Lower leg skin (tissue), 4 donors: ENCODE measurements around the gene CDX1. TPM values are rescaled to one million over a fixed set of nuclear protein-coding genes. Genes with fewer than 3 reads are reported as not detected.

ENCODE experiments used
- DNase-seq, 2 donors: peaks; one replicate each; pipeline ENCODE4 v3.0.0-alpha.2; 2019; ENCODE audit warnings: low spot score in 2 of 2
- H3K4me3 ChIP-seq: fragments of 200-600 bp; sonication (generic); 2 replicates; pipeline ENCODE4 v1.5.1; 2017; ENCODE audit warnings: mild to moderate bottlenecking, low read depth; ENCODE audit not compliant: poor library complexity, severe bottlenecking
- POLR2A ChIP-seq, 2 donors: fragments of 450-650 bp; IDR thresholded peaks; one replicate each; pipeline ENCODE4 v1.6.1; 2016 to 2017; ENCODE audit warnings: antibody characterized with exemption in 2 of 2, mild to moderate bottlenecking in 1 of 2, moderate library complexity in 1 of 2
- WGBS, 2 donors: methylation state at CpG; one replicate each; pipeline ENCODE4 v1.1.5; 2018; 5-methylcytosine and 5-hydroxymethylcytosine counted together
- intact Hi-C: fragments of 100-400 bp; cut with DNase I; formaldehyde crosslinking; loops from one replicate; pipeline ENCODE4 v1.15.0; 2023; ENCODE audit warnings: low total_unique reads
- total RNA-seq, 4 donors: library from RNA; depleted of rRNA; stranded (reverse); fragments of >200 nt; gene quantifications; one replicate each; pipeline ENCODE4 v1.1.0, GENCODE V29; 2016
- TF ChIP-seq, protein P1 (sequence below), 3 donors: fragments of 450-650 bp; IDR thresholded peaks; one replicate each; pipeline ENCODE4 v1.5.1; 2016; ENCODE audit warnings: antibody characterized with exemption in 3 of 3, mild to moderate bottlenecking in 3 of 3, moderate library complexity in 2 of 3

The CDX1 gene
- total RNA-seq, 4 donors from 2014 or later: not detected

DNA sequence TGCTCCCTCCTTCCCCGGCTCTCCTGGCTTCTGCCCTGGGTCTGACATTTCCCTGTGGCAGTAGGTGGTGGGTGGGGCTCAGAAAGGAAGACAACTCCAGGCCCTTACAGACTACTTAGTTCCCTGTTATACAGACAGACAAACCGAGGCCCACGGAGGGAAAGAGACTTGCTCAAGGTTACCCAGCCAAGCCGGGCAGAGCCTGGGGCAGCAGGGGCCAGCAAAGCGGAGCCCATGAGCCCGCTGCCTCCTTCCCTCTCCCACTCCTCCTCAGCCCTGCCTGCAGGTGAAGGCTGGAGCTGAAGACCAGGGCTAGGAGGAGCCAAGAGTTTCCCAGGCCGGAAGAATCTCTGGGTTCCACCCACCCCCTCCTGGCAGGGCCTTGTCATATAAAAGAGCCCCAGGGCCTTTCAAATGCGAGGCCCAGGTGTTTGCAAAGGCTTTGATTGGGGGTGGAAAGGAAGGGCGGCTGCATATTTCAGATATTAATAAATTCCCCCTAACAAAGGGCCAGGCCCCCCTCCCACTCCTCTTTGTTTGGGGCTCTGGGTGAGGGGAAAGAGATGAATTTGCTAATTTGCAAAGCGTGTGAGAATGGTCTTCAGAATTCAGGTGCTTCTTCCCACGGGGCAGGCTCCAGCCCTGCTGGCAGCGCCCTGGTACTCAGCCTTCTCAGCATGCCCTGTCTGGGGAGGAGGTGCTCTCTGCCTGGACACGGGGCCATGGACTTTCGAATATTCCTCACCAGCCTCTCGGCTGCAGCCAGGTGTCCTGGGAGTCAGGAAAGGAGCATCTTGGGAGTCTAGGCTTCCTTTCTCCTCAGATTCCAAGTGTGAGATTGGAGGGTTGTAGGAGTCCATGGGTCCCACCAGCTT is 44.8 kb downstream of the CDX1 start:
- intact Hi-C loops: no loop called here
- no peak for TF ChIP-seq POLR2A (IDR thresholded peaks at IDR 0.05)
- TF ChIP-seq, protein P1, sequence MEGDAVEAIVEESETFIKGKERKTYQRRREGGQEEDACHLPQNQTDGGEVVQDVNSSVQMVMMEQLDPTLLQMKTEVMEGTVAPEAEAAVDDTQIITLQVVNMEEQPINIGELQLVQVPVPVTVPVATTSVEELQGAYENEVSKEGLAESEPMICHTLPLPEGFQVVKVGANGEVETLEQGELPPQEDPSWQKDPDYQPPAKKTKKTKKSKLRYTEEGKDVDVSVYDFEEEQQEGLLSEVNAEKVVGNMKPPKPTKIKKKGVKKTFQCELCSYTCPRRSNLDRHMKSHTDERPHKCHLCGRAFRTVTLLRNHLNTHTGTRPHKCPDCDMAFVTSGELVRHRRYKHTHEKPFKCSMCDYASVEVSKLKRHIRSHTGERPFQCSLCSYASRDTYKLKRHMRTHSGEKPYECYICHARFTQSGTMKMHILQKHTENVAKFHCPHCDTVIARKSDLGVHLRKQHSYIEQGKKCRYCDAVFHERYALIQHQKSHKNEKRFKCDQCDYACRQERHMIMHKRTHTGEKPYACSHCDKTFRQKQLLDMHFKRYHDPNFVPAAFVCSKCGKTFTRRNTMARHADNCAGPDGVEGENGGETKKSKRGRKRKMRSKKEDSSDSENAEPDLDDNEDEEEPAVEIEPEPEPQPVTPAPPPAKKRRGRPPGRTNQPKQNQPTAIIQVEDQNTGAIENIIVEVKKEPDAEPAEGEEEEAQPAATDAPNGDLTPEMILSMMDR (IDR thresholded peaks at IDR 0.05): no peak
- H3K4me3 ChIP-seq: no peak overlapping the region
- no peak for DNase-seq
- 82 to 86% methylated on average over 15 of the region's 15 CpGs for WGBS, 2 donors

DNA sequence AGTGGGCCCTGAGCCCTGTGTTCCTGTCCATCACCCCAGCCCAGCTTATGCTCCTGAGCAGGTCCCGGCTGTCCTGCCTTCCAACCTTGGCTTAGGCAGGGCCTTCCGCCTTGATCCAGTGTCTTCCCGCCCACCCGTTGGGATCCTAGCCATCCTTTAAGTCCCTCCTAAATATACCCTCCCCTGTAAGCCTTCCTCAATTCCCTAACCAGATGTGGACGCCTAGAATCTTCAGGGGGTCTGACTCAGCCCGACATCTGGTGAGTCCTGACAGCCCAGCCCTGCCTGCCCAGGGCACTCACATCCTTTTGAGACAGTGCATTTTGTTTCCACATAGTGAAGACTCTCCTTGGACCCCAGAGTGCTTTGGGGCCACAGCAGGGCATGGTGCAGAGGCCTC is 47.0 kb downstream of the CDX1 start:
- 65 to 78% methylated on average over 6 of the region's 6 CpGs for WGBS, 2 donors
- TF ChIP-seq, protein P1 (IDR thresholded peaks at IDR 0.05): no peak
- TF ChIP-seq POLR2A (IDR thresholded peaks at IDR 0.05): no peak
- no peak for DNase-seq
- no peak overlapping the region for H3K4me3 ChIP-seq
- intact Hi-C loops: no loop called here

DNA sequence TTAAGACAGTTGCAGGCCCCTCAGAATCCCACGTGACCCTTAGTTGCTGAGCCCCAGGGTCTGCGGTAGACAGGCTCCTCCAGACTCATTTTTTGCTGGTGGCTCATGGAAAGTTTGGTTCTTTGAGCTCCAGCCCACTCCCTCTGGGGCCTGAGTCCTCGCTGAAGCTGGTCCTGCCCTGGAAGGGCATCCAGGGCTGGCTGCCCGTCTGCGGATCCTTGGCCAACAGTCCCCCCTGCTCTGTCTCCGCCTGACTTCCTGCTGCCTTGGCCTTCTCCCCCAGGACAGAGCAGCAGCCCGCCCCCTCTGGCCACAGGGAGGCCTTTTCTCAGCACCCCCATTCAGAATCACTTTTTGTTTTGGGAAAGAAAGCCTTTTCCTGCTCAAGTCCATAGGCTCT is 47.7 kb downstream of the CDX1 start:
- no peak for DNase-seq
- WGBS, 2 donors: 64 to 67% methylated on average over 5 to 7 of the region's 7 CpGs
- no peak for TF ChIP-seq POLR2A (IDR thresholded peaks at IDR 0.05)
- TF ChIP-seq, protein P1 (IDR thresholded peaks at IDR 0.05): no peak
- H3K4me3 ChIP-seq: no peak overlapping the region
- intact Hi-C loops: no loop called here

DNA sequence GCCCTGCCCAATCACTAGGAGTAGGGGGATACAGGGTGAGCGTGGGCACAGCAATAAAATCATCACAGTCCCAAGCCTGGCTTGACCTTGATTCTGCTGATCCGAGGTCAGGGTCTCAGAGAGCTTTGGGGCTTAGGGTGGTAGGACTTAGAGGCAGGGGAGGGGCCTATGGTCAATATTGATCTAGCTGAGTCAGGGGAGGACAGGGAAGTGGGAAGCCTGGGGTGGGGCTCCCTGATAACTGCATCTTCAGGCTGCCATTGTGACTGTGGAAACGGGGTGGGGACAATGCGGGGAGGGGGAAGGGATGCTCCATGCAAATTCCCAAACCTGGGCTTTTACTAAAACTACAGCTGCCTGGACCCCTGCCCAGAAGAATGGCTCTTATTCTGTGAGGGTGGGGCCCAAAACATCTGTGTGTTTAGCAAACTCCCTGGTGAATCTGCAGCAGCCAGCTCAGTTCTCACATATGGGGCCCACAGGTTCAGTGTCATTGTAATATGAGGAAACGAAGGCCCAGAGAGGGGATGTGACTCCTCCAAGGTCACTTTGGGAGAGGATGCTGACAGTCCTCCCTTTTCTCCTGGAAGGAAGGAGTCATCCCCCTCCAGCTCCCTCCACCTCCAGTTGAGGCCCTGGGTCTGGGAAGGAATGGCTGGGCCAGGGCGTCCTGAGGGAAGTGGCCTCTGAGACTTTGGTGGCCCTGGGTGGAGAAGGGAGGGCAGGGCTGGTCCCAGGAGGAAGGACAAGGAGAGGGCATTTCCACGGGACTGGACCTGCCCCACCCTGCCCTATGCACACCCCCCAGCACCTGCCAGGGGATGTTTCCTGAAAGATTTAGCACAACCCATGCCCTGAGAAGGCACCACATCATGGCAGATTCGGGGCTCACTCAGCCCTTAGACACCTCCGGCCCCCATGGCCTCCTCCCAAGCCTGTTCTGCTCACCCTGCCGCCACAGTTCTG is 49.7 kb downstream of the CDX1 start:
- no peak for TF ChIP-seq POLR2A (IDR thresholded peaks at IDR 0.05)
- TF ChIP-seq, protein P1 (IDR thresholded peaks at IDR 0.05): no peak
- intact Hi-C loops: no loop called here
- no peak overlapping the region for H3K4me3 ChIP-seq
- DNase-seq: no peak
- 61 to 79% methylated on average over 10 of the region's 10 CpGs for WGBS, 2 donors

DNA sequence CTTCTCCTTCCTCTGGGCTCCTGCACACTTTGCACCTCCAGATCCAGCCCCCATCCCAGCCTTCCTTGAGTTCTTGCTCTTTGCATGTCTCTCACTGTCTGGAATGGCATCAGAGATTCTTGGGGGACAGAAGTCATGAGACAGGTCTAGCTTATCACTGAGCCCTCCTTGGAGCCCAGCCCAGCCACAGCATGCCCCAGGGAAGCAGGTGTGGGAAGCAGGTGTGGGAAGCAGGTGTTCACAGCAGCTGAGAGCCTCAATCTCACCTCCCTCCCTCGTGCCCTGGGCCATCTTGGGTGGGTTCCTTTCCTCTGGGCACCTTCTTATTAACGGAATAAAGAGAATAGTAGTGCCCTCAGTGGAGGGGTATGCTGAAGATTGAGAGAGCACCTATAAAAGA is 50.5 kb downstream of the CDX1 start:
- intact Hi-C loops: no loop called here
- no peak overlapping the region for H3K4me3 ChIP-seq
- 43 to 45% methylated on average over 2 of the region's 2 CpGs for WGBS, 2 donors
- no peak for DNase-seq
- TF ChIP-seq POLR2A (IDR thresholded peaks at IDR 0.05): no peak
- TF ChIP-seq, protein P1 (IDR thresholded peaks at IDR 0.05): no peak
